Neural progenitor cell (in vitro differentiated cells): ENCODE results near the gene RCE1.

Experiments used
- CTCF ChIP-seq: fragments of 200-600 bp; sonication (generic); IDR thresholded peaks from 2 replicates; pipeline ENCODE4 v1.5.1; 2017; ENCODE audit warnings: antibody characterized with exemption, mild to moderate bottlenecking
- EZH2 ChIP-seq: fragments of 200-600 bp; sonication (generic); IDR thresholded peaks from 2 replicates; pipeline ENCODE4 v1.6.1; 2017; ENCODE audit warnings: antibody characterized with exemption, mild to moderate bottlenecking, moderate library complexity
- EZH2phosphoT487 ChIP-seq: fragments of 200-600 bp; sonication (generic); IDR thresholded peaks from 2 replicates; pipeline ENCODE4 v1.6.1; 2017; ENCODE audit warnings: antibody characterized with exemption

GRCh38 chr11:66861774-66862558 lies 18.7 kb downstream of the RCE1 start:
- TF ChIP-seq CTCF, result no peak
- TF ChIP-seq EZH2, result no peak
- no peak for TF ChIP-seq EZH2phosphoT487
